Dermis blood vessel endothelial cell (primary cell): ENCODE results near the gene C5orf63. TPM values are rescaled to one million over a fixed set of nuclear protein-coding genes. Genes with fewer than 3 reads are reported as not detected.
A peak's percentile ranks its signal among the peaks of the same experiment; 100 is the strongest.
"Not testable (repeated sequence)": the region's sequence is repeated elsewhere in the genome, so short reads cannot be mapped to it uniquely, and the experiment has no call there.

Experiments
- DNase-seq: peaks from one replicate; pipeline ENCODE4 v3.0.0; 2010
- total RNA-seq: library from RNA; depleted of rRNA; stranded (reverse); fragments of >200 nt; gene quantifications from 2 replicates; pipeline ENCODE4 v1.2.3, GENCODE V29; 2014

C5orf63 gene
- total RNA-seq, 1 donor from 2014 or later: 1.5 TPM

DNA sequence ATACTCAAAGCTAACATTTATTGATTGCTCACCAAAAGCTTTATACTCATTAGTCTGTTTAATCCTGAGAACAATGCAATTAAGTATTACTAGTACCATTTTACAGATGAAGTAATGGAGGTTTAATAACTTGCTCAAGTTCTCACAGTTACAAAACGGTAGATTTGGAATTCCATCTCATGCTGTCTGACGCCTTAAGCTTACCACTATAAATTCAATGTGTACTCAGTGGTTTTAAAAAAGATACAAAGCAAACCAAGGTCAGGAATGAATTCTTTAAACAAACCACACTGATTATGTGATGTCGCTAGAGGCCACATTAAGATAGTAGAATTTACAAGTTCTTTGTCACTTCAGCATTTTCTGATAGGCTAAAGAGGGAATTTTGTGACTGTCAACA, 1.2 kb upstream of the C5orf63 start:
- no peak for DNase-seq

DNA sequence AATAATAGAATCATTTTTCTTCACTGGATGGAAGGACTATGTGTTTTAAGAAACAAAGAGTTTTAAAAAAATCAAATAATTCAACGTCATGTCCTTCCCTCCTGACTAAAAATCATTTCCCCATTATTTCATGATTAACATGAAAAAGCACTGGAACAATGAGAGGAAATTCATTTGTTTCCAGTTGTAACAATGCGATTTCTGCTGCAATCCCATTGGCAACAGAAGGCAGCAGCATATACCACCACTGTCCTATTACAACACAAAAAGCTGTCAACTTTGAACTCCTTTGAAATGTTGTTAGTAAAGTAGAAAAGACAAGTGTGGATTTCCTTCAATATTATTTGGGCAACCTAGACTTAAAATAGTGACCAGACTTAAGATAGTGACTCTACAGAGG, 3.1 kb downstream of the C5orf63 start:
- peak; percentile 94 for DNase-seq

DNA sequence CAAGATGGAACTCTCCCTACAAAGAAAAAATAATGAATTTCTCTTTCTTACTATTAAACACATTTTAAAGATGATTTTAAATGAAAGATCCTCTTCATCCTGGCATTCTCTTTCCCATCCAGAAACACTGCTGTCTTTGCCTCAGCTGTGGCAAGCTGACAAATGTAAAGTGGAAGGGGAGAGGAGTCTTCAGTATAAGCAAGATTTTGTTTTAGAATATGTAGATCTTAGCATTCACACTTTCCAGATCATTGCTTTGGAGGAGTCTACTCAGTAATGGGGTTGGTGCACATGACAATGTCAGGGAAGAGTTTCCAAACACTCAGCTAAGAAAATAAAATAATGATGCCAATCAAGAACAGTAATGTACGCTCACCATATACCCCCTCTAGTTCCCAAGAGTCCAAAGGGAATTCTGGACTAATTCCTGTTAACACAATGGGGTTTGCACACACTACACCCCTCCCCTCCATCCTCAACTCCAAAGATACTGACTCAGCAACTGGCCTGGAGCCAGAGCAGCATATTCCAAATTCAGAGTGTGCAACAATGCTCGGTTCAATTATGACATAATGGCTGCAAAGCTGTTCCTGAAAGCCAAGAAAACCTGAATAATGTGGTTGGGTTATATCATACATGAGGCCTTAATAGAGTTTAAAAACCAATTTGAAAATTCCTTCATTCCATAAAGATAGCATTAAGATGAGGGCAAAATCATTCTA, 4.6 kb downstream of the C5orf63 start:
- DNase-seq: peak; percentile 92

DNA sequence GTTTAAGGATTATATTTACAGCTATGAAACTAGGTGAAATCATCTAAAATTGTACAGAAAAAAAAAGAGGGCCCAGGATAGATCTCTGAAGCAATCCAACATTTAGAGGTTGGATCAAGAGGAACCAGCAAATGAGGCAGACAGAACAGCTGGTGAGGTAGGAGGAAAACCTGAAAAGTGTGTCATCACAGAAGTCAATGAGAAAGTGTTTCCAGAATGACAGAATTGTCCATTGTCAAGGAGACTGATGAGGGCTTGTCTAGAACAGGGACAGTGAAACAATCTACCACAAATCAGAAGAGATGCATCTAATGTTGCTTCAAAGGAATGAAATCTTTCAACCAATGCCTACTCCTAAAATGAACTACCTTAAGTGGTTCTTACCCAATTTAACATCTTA, 6.6 kb downstream of the C5orf63 start:
- no peak for DNase-seq

DNA sequence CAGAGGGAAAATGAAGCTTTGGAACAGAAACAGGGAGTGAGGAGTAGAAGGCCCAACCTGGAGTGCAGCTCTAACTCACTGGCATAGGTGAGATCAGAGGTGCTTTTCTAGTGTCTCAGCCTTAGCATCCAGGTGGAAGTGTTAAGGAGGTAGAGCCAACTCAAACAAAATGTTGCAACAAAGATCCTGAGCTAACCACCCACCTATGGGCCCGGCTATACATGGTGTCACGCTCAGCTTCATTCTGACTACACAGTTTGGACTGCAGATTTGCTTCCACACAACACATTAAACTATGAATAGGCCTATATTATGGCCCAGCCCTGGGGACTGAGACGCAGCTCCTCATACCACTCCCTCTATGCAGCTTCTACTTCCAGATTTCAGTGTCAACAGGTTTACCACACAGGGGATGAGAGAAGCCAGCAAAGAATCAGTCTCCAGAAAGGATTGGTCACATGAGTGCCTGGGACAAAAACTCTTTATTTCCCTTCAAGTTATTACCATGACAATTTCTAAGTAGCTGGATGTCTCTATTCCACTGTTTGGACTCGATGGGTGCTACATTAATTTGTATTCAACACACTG, 9.0 kb downstream of the C5orf63 start:
- DNase-seq: no peak

DNA sequence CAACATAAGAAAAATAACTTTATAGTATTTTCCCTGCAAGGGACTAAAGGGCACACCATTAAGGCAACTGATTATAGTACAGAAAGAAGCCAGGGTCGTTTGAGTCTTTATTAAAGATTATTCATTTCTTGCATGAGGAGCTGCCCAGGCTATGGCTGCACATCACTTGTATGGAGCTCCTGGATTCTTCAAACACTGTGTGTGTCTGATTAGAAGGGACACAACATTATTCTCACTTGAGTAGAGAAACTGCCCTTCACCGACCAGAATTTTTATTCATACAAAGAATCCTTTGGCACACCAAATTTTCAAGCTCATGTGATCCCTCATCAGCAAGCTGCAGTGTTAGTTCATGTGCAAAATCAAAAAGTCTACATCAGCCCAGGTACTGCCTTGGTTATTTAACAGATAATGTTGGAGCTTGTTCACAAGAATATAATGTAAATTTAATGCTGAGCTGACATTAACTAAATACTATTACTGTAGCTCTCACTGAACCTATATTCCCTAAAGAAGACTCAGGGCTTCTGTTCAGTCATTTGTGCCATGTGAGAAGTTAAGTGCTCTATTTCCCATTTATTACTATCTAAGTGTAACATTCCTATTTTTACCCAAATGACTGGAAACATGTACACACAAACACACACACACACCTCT, 9.9 kb downstream of the C5orf63 start:
- DNase-seq: no peak

DNA sequence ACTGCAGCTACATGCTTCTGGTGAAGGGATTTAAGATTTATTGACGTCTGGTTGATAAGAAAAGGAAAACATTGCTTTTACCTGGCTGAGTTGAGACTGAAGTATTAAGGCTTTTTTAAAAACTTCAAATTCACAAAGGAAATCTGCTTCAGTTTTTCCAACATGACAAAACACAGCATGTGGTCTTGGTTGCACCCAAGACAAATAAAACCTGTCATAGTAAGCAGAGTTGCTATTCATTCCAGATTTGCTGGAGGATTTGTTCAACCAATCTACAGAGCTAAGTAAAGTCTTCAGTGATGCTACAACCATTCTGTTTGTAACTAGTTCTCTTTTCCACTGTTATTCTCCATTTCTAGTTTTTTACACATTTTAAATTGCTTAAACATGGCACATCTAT, 11.3 kb downstream of the C5orf63 start:
- no peak for DNase-seq

DNA sequence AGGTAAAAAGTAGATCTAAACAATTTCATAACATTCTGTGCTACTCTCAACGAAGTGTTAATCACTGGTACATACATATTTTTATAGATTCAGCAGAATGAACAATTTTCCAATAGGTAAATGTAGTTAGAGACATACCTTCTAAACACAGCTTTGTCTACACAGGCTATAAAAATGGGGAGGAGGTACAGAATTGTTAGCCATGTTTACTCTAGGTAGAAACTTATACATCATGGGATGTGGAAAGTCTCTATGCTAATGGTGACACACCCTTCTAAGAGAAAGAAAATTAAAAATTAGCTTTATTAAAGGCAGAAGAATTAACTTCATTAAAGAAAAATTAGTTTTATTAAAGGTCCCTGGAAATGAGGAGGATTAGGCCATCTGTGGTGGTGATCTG, 11.8 kb downstream of the C5orf63 start:
- no peak for DNase-seq

DNA sequence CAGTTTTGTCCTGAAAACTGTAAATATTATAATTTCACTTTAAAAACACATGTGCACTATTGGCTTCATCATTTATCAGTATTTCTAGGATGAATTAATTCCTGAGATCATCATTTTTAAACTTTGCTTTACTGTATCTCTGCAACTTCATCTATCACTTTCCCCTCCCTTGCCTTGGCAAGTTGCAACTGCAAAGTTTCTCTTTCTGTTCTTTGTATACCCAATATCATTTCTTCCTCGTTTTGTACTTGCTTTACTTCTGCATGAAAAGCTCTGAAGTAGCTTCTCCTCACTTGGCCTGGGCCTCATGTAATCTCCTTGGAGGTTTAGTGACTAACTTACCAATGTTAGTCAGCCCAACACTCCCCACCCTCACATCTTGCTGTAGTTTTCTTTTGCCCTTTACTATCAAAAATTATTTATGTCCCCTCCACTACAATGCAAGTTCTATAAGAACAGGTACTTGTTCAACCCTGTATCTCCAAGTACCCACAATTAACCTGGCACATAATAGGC, 12.8 kb downstream of the C5orf63 start:
- no peak for DNase-seq

DNA sequence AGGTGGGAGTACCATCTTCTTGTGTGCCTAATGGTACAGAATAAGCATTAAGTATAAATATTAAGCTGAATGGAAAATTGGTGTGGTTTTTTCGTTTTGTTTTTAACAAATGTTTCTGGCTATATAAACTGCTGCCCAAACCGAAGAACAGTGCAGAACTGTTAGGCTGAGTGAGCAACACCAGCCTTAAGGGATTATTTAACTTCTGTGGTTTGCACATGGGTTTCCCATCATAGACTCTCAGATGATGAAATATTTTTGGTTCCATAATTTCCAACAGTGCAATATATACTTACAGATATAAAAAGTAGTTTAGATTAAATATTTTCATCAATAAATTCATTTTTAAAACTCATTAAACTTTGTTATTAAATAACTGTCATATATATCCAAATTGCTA, 16.4 kb downstream of the C5orf63 start:
- DNase-seq: no peak

DNA sequence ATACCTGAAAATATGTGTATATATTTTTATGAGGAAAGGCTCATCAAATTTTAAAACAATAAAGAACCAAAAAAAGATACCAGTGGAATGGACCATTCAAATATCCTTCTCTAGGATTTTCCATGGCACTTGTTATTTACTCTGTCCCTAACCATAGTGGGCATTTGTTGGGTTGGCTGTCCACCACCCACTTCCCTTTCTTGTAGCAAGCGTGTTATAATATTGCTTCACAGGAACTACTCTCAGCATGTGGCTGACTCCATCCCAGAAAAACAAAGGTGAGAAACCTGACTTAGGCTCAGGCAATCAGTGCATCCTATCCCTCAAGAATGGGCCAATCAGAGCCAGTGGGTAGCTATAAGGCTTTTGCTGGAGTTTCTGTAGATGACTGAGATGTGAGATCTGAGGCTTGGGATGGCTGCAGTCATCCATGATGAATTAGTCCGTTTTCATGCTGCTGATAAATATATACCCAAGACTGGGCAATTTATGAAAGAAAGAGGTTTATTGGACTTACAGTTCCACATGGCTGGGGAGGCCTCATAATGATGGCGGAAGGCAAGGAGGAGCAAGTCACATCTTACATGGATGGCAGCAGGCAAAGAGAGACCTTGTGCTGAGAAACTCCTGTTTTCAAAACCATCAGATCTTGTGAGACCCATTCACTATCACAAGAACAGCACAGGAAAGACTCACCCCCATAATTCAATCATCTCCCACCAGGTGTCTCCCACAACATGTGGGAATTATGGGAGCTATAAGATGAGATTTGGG, 17.2 kb downstream of the C5orf63 start:
- DNase-seq: no peak

DNA sequence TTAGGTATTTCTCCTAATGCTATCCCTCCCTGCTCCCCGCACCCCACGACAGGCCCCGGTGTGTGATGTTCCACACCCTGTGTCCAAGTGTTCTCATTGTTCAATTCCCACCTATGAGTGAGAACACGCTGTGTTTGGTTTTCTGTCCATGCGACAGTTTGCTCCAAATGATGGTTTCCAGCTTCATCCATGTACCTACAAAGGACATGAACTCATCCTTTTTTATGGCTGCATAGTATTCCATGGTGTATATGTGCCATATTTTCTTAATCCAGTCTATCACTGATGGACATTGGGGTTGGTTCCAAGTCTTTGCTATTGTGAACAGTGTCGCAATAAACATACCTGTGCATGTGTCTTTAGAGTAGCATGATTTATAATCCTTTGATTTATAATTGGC, 19.8 kb downstream of the C5orf63 start:
- DNase-seq: not testable (repeated sequence)

DNA sequence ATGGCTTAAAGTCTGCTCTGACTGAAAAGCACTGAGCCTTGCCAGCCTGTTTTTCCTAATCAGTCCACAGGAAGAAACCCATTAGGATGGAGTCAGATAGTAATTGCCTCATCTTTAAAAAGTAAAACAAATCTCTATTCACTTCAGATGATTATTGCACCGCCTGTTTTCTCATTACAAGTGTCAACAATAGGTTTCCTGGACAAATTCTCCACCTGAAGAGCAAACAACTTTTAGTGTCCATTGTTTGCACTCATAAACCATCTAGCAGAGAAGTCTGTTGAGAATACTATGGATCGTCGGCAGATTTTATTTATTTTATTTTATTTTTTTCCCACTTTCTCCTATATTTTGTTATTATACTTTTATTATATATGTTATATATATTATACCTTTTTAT, 20.3 kb downstream of the C5orf63 start:
- no peak for DNase-seq

DNA sequence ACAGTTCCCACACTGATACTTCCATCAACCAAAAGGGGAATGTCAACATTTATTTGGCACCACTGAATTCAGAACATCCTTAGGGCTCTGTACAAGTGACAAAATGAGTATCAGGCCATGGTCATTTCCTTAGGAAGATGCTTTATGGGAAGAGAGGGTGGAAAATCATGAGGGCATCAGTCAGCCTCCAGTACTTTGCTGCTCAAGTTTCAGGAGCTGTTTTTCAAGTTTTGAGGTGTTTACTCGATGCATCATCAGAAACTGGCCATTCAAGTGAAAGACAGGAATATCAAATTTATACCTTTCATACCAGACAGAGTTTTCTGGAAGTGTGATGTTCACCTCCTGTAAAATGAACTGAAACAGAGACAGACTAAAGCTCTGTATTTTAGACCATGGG, 21.7 kb downstream of the C5orf63 start:
- DNase-seq: no peak

DNA sequence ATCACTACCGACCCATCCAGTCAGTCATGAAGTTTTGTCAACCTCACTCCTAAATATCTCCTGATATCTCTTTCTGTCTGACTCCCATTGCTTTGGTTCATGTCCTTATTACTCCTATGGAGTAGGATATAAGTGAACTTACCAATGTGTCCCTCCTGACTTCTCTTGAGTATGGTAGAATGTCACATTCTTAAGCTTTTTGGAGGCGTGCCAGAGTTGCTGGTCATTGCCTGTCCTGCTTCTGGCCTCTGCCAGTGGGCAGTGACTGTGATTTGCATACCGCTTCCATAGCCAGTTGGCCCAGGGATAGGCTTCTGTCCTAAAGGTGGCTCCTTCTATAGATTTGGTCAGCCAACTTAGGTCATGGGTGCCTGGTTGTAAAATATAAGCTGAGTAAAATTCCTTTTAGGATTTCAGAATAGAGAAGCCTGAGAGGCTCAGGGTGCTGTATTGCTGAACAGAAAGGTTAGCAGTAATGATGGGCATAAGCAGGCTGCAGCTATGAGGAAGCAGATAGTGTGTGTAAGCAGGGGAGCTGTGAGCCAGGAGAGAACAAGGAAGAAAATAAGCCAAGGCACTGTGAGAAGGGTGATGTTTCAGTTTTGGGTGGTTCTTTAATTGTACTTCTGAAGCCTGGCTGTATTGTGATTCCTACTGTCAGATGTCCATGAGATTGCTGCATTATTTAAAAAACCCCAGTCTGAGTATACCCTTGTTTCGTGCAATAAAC, 26.8 kb downstream of the C5orf63 start:
- no peak for DNase-seq

DNA sequence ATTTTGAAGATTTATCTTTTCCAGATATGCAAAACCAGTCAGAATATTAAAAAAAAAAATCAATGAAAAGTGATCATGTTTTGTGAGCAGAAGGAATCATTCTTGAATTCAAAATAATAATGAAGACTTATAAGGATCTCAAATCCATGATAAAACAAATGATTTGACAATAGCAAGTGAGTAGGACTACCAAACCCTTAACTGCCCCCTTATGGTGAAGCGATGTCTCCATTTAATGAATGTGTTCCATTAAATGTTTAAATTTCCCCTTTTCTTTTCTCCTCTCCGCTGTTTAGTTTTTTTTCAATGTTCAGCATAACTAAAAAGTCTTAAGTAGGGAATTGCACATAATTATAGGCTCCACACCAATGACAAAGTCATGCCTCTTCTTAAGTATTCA, 30.7 kb downstream of the C5orf63 start:
- peak; percentile 72 for DNase-seq

DNA sequence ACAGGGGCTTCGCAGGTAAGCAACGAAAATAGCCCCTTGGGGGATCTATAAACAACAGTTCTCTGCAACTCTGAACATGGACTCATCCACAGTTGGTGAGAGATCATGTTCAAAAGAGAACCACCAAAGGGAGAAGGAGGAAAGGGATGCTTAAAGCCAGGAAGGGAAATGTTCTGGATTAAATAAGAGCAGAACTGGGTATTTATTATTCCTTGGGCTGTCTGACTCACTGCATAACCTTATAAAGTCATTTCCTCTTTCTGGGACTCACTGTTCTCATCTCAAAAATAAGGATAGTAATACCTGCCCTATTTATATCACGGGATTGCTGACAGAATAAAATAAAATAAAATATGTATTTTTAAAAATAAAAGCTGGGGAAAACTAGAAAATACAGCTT, 31.7 kb downstream of the C5orf63 start:
- DNase-seq: peak; percentile 76

DNA sequence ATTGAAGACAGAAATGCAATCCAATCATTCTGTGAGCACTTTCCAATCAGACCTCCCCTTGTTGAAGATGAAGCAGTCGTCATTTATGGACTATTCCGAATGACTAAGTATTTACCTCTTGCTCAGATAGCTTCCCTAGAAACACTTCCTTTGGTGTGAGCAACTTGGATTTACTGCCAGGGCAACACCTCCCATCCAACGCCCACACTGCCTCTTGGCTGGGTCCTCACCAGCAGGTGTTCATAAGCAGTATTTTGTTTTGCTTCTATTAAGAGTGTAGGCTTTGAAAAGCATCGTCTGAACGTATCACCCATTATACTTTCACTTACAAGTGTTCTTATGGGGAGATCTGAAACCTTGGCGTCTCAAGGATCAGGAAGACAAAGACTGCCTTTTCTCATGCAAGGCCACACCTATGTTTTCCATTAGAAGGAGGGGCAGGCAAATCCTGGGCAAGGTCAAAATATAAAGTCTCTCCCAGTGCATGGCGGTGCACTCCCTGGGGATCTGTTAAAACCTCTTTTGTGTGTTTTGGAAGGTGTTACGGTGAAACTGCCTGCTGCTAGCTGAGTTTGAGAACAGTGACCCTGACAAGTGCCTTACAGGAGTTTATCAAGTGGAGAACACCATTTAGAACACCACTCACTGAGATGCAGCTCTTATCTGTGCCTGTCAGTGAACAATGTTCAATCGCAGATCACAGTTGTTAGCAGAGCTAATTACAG, 32.3 kb downstream of the C5orf63 start:
- peak; percentile 96 for DNase-seq

DNA sequence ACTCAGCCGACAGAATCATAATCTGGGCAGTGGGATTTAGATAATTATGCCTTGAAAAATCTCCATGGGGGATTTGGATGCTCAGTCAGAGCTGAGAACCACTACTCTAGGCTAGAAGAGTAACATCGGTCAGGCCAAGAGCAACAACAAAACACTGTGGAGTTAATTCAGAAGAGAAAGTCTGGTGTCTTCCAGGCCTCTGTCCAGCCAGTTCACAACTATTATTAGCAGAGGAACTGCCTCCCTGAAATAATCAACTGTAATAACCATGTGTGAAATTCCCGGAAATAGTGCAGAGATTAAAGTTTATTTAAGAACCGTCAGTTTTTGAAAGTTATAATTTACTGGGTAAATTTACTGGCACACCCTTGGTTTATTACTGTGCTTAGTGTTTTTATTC, 34.8 kb downstream of the C5orf63 start:
- peak; percentile 53 for DNase-seq

DNA sequence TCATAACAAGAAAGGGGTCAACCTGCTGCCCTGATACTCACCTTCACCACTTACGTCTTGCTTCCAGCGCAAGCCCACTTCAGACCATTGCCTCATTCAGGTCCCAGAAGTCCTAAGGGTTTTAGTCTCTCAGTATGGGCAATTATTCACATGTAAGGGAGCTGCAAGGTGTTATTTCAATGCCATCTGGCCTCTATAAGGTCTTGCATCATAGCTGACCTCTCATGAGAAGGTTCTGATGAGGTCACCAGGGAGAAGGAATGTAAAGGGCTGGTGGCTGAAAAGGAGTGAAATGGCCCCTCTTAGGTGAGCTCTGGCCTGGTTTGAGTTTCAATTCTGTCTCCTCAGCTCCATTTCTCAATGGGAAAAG, 41.5 kb downstream of the C5orf63 start:
- no peak for DNase-seq

DNA sequence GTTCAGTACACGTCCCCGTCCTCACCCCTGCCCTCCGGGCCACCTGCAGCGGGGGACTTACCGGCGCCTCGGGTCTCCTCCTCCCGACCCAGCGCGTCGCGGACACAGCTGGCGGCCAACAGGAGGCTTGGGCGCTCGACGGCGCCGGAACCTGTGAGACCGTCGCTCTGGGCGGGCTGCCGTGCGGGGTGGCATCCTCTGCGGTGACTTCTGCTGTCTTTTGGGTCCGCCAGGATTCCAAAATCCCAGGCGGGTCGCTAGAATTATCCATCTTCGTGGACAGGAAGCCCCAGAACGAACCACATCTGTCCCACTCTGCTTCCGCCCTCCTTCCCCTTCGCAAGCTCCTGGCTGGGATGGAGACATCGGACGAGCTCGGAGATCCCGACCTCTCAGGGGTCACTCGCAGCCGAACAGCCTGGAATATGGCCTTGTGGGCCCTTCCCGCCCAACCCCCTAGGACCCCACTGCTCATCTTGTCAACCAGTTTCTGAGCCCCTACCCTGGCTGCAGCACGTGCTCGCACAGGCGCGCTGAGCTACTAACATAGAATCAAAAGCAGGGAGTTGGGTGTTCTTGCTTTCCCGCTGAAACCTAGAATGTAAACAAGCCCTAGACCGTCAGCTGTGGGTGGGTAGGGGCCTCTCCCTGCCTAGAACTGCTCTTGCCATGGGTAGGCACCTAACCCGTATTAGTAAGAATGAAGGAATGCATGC, 42.0 kb downstream of the C5orf63 start:
- DNase-seq: peak; percentile 57
